HepG2 (cell line): ENCODE results near the gene SLC5A3. TPM values are rescaled to one million over a fixed set of nuclear protein-coding genes. Genes with fewer than 3 reads are reported as not detected.

Source experiments
- DR1 ChIP-seq: sonication (generic); formaldehyde crosslinking; IDR thresholded peaks from 2 replicates; pipeline ENCODE4 v1.8.0; 2021; ENCODE audit warnings: mild to moderate bottlenecking, missing genetic modification reagents, inconsistent platforms
- GTF2F1 ChIP-seq: fragments of 150-350 bp; IDR thresholded peaks from 2 replicates; pipeline ENCODE4 v1.6.1; 2014; ENCODE audit warnings: low read length
- PHB2 ChIP-seq: fragments of 450-650 bp; IDR thresholded peaks from 2 replicates; pipeline ENCODE4 v1.6.1; 2018; ENCODE audit not compliant: partially characterized antibody
- PHF8 ChIP-seq: sonication (generic); formaldehyde crosslinking; IDR thresholded peaks from 2 replicates; pipeline ENCODE4 v1.5.0; 2020; ENCODE audit warnings: missing genetic modification reagents
- RAD21 ChIP-seq: fragments of 450-650 bp; formaldehyde crosslinking; IDR thresholded peaks from 2 replicates; pipeline ENCODE4 v1.5.0; 2020; ENCODE audit warnings: mild to moderate bottlenecking
- SAFB2 ChIP-seq: sonication (generic); formaldehyde crosslinking; IDR thresholded peaks from 2 replicates; pipeline ENCODE4 v1.5.1; 2020; ENCODE audit warnings: missing genetic modification reagents, low read depth, mild to moderate bottlenecking, borderline replicate concordance
- SOX6 ChIP-seq, 2 experiments: fragments of 450-650 bp in 1 of 2; sonication (generic) in 1 of 2; formaldehyde crosslinking in 1 of 2; IDR thresholded peaks; 2 replicates each; pipeline versions ENCODE4 v1.4.0 to v1.6.1; 2017 to 2020; ENCODE audit warnings: antibody characterized with exemption in 1 of 2, mild to moderate bottlenecking in 1 of 2, missing genetic modification reagents in 1 of 2
- TAF1 ChIP-seq: sonication (generic); formaldehyde crosslinking; IDR thresholded peaks from 2 replicates; pipeline ENCODE4 v1.4.0; 2020; ENCODE audit warnings: missing genetic modification reagents
- ZFP1 ChIP-seq: IDR thresholded peaks from 2 replicates; pipeline ENCODE4 v1.6.1; 2016
- ZNF143 ChIP-seq: sonication (generic); formaldehyde crosslinking; IDR thresholded peaks from 2 replicates; pipeline ENCODE4 v1.4.0; 2020; ENCODE audit warnings: missing genetic modification reagents
- ZNF30 ChIP-seq: sonication (generic); formaldehyde crosslinking; IDR thresholded peaks from 2 replicates; pipeline ENCODE4 v1.5.0; 2020; ENCODE audit warnings: mild to moderate bottlenecking, missing genetic modification reagents
- ZNF350 ChIP-seq: sonication (generic); formaldehyde crosslinking; IDR thresholded peaks from 2 replicates; pipeline ENCODE4 v1.4.0; 2020; ENCODE audit warnings: mild to moderate bottlenecking, low read depth, missing genetic modification reagents, borderline replicate concordance
- ZNF558 ChIP-seq: sonication (generic); formaldehyde crosslinking; IDR thresholded peaks from 2 replicates; pipeline ENCODE4 v1.9.0; 2022; ENCODE audit warnings: mild to moderate bottlenecking, missing genetic modification reagents, borderline replicate concordance
- ZNF781 ChIP-seq: sonication (generic); formaldehyde crosslinking; IDR thresholded peaks from 2 replicates; pipeline ENCODE4 v1.5.1; 2020; ENCODE audit warnings: borderline replicate concordance, mild to moderate bottlenecking, missing genetic modification reagents; ENCODE audit errors: not compliant biosample characterization
- ZSCAN12 ChIP-seq: sonication (generic); formaldehyde crosslinking; IDR thresholded peaks from 2 replicates; pipeline ENCODE4 v1.9.0; 2021; ENCODE audit warnings: mild to moderate bottlenecking, missing genetic modification reagents
- ZSCAN30 ChIP-seq: sonication (generic); formaldehyde crosslinking; IDR thresholded peaks from 2 replicates; pipeline ENCODE4 v1.5.0; 2020; ENCODE audit warnings: mild to moderate bottlenecking, missing genetic modification reagents
- ZSCAN31 ChIP-seq: sonication (generic); formaldehyde crosslinking; IDR thresholded peaks from 2 replicates; pipeline ENCODE4 v1.5.0; 2020; ENCODE audit warnings: low read depth, mild to moderate bottlenecking, missing genetic modification reagents
- polyA plus RNA-seq, 8 experiments: library from polyadenylated mRNA; depleted of rRNA in 3 of 8; stranded (reverse) in 7 of 8; unstranded in 1 of 8; fragments of >200 nt; fragmentation: Illumina TruSeq in 4 of 8; extraction: Trizol in 4 of 8; gene quantifications; 2 replicates each; pipeline versions ENCODE4 v1.2.1 to v1.2.3, GENCODE V29; 2011 to 2016; ENCODE audit warnings: low read depth in 4 of 8, missing spikeins in 1 of 8, mixed read lengths in 1 of 8; ENCODE audit not compliant: insufficient read depth in 1 of 8
- total RNA-seq, 5 experiments: library from RNA; depleted of rRNA; stranded (reverse); fragments of >200 nt; fragmentation: Illumina TruSeq; extraction: Trizol; gene quantifications; 2 replicates each; pipeline ENCODE4 v1.2.3, GENCODE V29; 2016; ENCODE audit warnings: low read depth in 1 of 5
- TF ChIP-seq, protein P1 (sequence below): sonication (generic); formaldehyde crosslinking; IDR thresholded peaks from 2 replicates; pipeline ENCODE4 v1.9.0; 2022; ENCODE audit warnings: missing genetic modification reagents, mild to moderate bottlenecking, borderline replicate concordance
- TF ChIP-seq, protein P2 (sequence below): IDR thresholded peaks from 2 replicates; pipeline ENCODE4 v1.6.1; 2018; ENCODE audit warnings: missing genetic modification reagents, mild to moderate bottlenecking, missing compliant biosample characterization
- TF ChIP-seq, protein P3 (sequence below): IDR thresholded peaks from 2 replicates; pipeline ENCODE4 v1.4.0; 2020; ENCODE audit warnings: mild to moderate bottlenecking, missing genetic modification reagents

The SLC5A3 gene
- total and polyA plus RNA-seq, 2 of the 13 experiments (the other 11 are each of a cell fraction or from before 2014, with no cell fraction given), result 5.6 to 11.2 TPM

DNA sequence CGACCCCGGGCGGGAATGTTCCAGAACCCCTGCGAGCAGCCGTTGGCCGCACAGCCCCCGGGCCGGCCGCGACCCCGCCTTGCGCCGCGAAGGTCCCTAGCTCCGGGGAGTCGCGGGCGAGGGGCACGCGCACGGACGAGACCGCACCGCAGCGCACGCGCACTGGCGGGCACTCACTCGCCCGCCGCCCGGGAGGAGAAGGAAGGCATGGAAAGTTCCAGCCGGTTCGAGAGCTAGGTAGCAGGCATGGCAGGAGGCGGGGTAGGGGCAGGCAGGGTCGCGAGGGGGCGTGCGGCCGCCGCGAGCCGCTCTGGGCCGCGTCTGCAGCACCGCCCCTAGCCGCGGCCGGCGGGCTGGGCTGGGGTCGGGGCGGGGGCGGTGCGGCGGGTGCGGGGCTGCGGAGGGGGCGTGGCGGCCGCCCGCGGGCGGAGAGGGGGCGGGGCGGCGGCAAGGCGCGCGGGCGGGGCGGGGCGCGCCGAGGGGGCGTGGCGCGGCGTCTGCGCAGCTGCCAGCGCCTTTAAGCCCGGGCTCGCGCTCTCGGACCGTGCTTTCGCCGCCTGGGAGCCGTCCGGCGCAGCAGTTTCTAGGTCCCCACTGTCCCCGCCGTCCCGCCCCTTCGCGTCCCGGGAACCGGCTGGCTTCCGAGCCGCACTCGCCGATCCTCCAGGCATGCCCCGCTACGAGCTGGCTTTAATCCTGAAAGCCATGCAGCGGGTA, at the start of gene SLC5A3, which contains the start of gene MRPS6 (continued):
- TF ChIP-seq SAFB2 (CRISPR knock-in tag) (no peak), ZNF558 (CRISPR knock-in tag) (peak; percentile 57; the same call in 1 of the 2 replicates), ZNF781 (CRISPR knock-in tag) (no peak), GTF2F1 (no peak), ZNF143 (CRISPR knock-in tag) (no peak), DR1 (peak; percentile 76; the same call in 1 of the 2 replicates), ZNF30 (no peak), ZSCAN12 (CRISPR knock-in tag) (0 out of 2 replicates have a peak, but pooled peaks have one; percentile 34), ZNF350 (CRISPR knock-in tag) (no peak), PHB2 (no peak), RAD21 (CRISPR knock-in tag) (peak; percentile 32; the same call in 1 of the 2 replicates), ZSCAN30 (CRISPR knock-in tag) (no peak), ZSCAN31 (CRISPR knock-in tag) (0 out of 2 replicates have a peak, but pooled peaks have one; percentile 48), TAF1 (CRISPR knock-in tag) (peak; percentile 88), PHF8 (CRISPR knock-in tag) (peak; percentile 87), ZFP1 (CRISPR knock-in tag) (no peak), SOX6 (IDR thresholded peaks at IDR 0.05) (no peak), SOX6 (CRISPR knock-in tag; IDR thresholded peaks at IDR 0.05) (no peak)
- TF ChIP-seq, protein P1, sequence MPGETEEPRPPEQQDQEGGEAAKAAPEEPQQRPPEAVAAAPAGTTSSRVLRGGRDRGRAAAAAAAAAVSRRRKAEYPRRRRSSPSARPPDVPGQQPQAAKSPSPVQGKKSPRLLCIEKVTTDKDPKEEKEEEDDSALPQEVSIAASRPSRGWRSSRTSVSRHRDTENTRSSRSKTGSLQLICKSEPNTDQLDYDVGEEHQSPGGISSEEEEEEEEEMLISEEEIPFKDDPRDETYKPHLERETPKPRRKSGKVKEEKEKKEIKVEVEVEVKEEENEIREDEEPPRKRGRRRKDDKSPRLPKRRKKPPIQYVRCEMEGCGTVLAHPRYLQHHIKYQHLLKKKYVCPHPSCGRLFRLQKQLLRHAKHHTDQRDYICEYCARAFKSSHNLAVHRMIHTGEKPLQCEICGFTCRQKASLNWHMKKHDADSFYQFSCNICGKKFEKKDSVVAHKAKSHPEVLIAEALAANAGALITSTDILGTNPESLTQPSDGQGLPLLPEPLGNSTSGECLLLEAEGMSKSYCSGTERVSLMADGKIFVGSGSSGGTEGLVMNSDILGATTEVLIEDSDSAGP, result 0 out of 2 replicates have a peak, but pooled peaks have one; percentile 39
- TF ChIP-seq, protein P2, sequence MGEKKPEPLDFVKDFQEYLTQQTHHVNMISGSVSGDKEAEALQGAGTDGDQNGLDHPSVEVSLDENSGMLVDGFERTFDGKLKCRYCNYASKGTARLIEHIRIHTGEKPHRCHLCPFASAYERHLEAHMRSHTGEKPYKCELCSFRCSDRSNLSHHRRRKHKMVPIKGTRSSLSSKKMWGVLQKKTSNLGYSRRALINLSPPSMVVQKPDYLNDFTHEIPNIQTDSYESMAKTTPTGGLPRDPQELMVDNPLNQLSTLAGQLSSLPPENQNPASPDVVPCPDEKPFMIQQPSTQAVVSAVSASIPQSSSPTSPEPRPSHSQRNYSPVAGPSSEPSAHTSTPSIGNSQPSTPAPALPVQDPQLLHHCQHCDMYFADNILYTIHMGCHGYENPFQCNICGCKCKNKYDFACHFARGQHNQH (CRISPR knock-in tag), result no peak; the same call in 1 of the 2 replicates
- TF ChIP-seq, protein P3, sequence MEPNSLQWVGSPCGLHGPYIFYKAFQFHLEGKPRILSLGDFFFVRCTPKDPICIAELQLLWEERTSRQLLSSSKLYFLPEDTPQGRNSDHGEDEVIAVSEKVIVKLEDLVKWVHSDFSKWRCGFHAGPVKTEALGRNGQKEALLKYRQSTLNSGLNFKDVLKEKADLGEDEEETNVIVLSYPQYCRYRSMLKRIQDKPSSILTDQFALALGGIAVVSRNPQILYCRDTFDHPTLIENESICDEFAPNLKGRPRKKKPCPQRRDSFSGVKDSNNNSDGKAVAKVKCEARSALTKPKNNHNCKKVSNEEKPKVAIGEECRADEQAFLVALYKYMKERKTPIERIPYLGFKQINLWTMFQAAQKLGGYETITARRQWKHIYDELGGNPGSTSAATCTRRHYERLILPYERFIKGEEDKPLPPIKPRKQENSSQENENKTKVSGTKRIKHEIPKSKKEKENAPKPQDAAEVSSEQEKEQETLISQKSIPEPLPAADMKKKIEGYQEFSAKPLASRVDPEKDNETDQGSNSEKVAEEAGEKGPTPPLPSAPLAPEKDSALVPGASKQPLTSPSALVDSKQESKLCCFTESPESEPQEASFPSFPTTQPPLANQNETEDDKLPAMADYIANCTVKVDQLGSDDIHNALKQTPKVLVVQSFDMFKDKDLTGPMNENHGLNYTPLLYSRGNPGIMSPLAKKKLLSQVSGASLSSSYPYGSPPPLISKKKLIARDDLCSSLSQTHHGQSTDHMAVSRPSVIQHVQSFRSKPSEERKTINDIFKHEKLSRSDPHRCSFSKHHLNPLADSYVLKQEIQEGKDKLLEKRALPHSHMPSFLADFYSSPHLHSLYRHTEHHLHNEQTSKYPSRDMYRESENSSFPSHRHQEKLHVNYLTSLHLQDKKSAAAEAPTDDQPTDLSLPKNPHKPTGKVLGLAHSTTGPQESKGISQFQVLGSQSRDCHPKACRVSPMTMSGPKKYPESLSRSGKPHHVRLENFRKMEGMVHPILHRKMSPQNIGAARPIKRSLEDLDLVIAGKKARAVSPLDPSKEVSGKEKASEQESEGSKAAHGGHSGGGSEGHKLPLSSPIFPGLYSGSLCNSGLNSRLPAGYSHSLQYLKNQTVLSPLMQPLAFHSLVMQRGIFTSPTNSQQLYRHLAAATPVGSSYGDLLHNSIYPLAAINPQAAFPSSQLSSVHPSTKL, result peak; percentile 45; the same call in 1 of the 2 replicates
